GM21381 (cell line): Measurements from ENCODE around the gene FERMT1.
"Not testable (repeated sequence)": the region's sequence is repeated elsewhere in the genome, so short reads cannot be mapped to it uniquely, and the experiment has no call there.

Source experiments
- ATAC-seq: cut with Tn5 transposase; IDR thresholded peaks from one replicate; pipeline ENCODE4 v1.9.1; 2021; ENCODE audit warnings: mild to moderate bottlenecking, moderate library complexity; ENCODE audit not compliant: unreplicated experiment

Gene FERMT1

DNA sequence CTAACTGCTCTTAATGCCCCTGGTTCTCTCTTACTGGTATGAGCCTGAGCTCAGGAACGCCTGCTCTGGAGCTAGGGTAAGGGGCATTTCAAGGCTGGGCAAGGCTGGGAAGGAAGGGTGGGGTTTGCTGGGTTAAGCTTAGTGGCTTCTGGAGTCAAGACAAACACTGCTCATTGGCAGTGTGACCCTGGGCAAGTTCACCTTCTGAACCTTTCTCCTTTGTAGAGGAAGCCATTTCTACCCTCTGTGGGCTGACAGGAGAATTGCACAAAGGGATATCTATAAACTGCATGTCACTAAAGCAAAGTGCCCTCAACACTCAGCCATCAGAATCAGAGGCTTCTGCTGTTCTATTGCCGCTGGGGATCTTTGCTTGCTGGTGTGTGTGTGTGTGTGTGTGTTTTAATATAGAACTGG, 48.7 kb downstream of the FERMT1 start:
- no peak for ATAC-seq

DNA sequence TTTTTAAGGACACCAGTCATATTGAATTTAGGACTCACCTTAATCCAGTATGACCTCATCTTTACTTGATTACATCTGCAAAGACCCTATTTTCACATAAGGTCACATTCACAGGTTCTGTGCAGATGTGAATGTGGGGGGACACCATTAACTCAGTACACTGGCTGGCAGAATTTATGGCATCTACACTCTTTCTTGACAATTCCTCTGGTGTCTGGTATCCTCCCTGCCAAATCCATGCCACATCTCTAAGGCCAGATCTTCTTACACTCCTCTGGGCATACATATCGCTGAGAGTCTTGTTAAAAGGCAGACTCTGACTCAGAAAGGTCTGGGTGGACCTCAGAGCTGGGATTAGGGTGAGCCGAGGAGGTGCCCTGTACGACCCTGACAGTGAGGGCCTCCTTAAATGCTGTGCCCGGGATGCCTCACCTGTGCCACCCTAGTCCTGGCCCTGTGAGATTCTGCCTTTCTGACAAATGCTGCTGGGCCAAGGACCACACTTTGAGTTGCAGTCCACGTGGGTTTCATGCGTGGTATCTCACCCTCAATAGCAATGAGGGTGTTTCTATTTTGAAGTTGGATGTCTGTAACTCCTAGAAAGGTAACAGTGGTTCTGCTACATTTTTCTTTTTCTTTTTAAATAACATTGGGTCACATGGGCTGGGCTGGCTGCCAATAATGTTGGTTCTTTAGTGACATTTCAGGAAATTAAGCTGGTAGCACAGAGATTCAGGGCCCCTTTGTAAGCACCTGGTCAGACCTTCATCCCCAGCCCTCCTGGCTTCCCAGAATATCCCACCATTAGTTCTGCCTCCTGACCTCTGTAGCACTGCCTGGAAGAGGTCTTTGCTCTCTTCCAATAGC, 51.8 kb downstream of the FERMT1 start:
- ATAC-seq, result no peak

DNA sequence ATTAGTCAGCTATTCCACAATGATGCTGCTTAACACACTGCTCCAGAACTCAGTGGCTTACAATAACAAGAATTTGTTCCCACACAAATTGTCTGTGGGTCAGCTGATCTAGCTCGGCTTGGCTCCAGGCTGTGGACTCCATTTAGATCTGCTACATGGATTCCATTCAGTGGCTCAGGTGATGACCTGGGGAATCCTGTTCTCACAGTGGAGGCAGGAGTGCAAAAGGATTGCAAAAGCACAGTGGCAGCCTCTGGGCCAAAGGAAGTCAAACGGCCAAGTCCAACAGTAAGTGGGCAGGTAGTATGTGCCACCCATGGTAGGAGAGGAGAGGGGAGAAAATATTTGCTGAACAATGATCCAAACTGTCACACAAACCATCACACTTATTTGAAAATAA, 53.2 kb downstream of the FERMT1 start:
- no peak for ATAC-seq

DNA sequence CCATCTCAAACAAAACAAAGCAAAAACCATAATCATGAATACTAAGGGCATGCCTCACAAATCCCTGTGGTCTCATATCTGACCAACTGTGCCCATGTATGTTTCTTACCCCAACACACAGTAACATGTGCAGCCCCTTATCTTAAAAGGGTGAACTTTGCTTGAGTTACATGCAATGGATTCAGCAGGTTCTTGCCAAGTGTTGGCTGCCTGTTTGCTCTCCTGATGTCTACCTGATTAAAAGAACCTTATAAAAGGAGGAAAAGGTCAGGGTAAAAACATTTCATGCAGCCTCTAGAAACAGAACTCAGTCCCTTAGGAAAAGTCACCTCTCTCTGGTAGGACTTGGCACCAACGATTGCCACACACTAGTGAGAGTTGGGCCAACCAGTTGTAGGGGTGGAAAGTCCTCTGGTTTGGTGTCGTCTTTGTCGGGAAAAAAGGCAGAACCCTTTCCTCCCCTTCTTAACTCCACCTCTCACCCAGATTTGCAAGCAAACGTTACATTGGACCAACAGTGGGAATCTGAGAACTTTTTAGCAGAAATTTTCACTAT, 55.0 kb downstream of the FERMT1 start:
- no peak for ATAC-seq

DNA sequence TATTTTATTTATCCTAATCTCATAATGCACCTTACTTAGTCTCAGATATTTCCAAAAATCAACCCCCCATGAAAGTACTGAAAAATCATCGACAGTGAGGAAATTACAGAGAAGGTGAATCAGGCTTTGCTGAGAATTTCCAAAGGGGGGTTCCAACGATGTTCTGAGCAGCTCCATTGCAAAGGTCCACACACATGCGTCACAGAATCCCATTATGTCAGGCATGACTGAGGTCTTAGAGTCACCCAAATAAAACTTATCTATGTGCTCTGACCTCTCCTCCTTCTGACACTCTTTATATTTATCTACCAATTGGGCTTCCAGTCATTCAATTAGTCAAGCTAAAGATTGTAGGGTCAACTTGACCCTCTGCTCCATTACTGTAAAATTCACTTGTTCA, 56.2 kb downstream of the FERMT1 start:
- ATAC-seq, result no peak

DNA sequence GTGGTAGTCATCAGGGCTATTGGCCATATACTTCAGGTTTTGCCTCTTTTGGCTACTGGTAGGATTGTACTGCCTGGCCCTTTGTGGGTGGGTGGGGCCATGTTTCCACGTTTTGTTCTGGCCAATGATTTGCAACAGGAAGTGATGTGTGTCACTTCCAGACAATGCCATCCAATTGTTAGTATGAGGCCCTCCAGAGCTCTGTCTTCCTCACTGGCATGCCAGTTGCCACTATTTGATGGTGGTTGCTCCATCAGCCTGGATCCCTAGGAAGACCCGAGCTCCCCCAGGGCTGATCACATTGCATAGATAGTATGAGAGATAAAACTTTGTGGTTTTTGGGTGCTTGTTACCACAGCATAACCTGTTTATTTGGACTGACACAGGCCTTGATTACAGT, 61.3 kb downstream of the FERMT1 start:
- ATAC-seq, result no peak

DNA sequence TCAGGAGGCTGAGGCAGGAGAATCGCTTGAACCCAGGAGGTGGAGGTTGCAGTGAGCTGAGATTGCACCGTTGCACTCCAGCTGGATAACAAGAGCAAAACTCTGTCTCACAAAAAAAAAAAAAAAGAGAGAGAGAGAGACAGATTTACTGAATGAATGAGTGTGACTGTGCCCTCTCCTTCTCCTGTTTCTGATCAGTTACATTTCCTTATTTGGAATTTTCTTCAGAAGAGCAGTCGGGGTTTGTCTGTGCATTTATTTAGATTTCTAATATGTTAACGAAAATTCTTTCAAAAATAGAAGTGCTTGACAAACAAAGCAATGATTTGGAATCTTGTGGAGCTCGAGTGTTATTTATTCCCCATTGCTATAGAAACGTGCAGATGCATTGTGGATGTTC, 62.6 kb downstream of the FERMT1 start:
- ATAC-seq, result no peak

DNA sequence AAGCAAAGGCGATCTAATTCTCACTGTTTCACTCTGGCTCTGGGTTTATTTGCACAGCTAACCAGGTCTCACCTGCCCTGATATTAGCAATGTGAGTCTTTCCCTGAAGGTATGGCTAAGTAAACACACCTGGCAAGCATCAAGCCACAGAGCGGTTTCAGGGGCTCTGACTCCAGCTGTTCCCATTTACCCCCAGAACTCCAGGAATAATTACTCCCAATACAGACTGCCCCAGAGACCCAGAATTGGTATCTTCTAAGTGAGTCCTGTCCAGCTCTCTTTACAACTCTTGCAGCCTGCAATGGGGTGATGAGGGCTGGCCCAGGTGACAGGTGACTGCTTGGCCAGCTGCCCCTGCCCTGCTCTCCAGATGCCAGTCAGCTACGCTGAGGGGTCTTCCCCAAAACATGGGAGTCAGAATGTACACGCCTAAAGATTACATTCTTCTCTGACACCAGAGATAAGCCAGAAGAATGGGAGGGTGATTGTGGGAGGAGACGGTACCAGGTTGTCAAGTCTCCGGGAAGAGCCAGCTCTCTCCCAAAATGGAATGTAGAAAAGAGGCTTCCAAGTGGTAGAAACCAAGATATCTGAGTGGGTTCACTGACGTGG, 64.0 kb downstream of the FERMT1 start:
- ATAC-seq, result no peak

DNA sequence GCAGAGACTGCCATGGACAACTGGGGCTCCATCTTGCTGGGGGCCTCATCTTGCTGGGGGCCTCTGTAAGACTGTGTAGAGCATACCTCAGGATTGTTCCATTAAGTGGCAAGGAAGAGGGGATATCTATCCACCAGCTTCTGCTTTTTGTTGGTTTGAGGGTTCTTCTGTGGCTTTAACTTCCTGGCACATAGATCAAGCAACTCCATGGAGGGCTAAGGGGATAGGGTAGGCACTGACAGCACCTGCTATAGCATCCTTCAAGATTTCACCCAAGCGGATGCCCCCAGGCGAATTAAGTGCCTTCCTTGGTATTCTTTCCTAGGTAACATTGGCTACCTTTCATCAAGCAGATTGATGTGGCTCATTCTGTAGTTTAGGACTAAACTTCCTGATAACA, 65.1 kb downstream of the FERMT1 start:
- no peak for ATAC-seq

DNA sequence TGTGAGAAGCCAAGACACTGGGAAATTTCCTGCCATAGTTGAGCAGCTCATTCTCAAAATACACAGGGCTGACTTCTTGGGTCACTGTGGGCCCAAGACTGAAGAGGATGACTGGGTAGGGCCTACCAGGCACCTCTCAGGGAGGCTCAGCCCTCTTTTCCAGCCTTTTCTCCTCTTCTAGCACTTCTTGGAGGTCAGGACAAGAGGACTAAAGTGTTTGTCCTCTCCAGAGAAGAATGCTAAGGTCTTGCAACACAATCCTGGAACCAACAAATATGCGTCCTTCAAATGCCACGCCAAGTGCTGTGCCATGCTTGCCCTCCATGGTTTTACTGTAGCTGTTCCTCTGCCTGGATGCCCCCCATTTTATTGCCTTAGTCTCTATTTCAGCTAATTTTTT, 65.7 kb downstream of the FERMT1 start:
- no peak for ATAC-seq

DNA sequence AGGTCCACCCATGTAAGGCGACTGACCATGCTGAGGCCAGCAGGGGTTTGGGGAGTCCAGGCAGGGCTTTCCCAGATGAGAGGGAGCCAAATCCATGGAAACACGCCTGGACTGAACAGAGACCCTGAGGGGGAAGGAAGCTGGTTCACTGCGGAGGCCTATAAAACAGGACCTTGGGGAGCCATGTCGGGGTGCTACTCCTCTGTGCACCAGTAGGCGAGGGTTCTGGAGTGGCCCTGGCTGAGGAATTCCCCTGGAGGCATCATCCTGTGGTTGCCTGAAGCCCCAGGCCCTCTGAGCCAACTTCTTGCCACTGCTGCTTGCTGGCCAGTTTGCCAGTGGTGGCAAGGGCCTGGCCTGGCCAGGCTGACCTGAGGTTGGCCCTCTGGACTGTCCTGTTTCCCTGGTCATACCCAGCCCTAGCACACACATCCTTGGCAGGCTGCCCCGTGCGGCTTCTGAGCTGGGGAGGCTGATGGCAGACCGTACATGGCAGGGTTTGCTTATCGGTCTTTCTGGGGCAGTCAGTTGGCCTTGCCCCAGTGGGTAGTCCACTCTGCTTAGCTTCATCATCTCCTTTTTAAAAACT, 66.8 kb downstream of the FERMT1 start:
- no peak for ATAC-seq

DNA sequence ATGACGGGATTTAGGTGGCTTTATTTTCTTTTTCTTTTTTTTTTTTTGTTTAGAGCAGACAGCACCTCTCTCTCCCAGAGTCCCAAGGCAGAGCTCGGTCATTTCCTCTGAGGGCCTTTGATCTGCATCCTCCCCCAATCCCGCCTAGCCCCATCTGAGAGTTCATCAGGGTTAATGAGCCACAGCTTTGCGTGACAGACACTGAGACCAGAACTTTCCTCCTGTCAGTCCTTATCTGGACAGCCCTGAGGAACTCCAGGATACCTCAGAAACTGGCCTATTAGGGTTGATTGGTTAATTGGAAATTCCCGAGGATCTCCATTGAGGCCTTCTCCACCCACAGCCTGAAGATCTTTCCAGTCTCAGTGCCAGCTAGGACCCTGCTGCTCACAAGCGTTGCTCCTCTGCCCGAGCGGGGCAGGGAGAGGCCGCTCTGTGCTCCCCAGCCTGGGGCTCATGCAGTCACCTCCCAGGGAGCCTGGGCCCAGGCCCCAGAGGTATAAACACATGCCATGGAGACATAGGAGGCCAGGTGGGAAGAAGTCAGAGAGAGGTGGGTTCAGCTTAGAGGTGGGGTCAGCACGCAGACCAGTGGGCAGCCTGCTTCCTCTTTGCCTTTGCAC, 67.6 kb downstream of the FERMT1 start:
- no peak for ATAC-seq

DNA sequence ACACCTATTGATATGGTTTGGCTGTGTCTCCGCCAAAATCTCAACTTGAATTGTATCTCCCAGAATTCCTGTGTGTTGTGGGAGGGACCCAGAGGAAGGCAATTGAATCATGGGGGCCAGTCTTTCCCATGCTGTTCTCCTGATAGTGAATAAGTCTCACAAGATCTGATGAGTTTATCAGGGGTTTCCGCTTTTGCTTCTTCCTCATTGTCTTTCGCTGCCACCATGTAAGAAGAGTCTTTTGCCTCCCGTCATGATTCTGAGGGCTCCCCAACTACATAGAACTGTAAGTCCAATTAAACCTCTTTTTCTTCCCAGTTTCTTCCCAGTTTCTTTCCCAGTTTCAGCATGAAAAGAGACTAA, 68.2 kb downstream of the FERMT1 start:
- ATAC-seq, result not testable (repeated sequence)

DNA sequence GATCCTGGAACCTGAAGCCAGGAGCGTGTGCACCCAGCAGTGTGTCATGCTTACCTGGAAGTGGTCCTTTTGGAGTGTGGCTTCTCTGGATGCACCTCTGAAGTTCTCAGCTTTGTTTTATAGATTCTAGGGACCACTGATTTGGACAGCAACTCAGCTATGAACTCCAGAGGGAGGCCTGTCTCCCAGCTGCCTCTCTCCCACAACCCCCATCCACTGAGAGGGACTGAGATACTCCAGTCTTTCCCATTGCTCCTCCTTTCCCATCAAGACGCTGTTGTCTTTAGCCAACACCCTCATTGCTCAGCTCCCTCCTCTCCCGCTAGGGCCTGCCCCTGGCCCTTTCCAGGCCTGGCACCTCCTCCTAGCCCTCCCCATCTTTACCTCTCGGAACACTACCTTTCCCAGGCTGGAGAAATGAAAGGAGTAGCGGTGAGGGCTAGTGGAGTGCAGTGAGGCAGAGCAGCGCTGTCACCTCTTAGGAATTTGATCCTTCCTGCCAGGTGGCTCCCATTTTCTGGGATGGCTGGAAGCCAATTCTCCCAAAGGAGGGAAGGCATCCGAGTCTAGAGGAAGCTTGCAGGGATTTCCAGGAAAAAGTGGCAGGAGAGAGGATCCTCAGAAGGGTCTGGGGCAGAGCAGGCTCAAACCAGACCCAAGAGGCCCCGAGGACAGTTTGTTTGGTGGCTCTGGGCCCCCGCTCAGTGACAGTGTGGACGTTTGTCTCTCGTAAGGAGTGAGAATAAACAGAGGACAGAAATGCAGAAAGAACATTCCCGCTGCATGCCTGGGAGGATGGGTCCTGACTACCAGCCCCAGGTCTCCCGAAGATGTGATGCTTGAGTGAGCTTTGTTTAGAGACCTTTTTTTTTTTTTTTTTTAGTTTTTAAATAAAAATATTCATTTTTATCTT, 68.8 kb downstream of the FERMT1 start, which contains the start of gene LRRN4:
TSS of gene LRRN4 (minus strand) at position 285 of the 913 bp plus-strand sequence. CDS start 1,261 bp downstream, outside the sequence.
- ATAC-seq, result no peak

DNA sequence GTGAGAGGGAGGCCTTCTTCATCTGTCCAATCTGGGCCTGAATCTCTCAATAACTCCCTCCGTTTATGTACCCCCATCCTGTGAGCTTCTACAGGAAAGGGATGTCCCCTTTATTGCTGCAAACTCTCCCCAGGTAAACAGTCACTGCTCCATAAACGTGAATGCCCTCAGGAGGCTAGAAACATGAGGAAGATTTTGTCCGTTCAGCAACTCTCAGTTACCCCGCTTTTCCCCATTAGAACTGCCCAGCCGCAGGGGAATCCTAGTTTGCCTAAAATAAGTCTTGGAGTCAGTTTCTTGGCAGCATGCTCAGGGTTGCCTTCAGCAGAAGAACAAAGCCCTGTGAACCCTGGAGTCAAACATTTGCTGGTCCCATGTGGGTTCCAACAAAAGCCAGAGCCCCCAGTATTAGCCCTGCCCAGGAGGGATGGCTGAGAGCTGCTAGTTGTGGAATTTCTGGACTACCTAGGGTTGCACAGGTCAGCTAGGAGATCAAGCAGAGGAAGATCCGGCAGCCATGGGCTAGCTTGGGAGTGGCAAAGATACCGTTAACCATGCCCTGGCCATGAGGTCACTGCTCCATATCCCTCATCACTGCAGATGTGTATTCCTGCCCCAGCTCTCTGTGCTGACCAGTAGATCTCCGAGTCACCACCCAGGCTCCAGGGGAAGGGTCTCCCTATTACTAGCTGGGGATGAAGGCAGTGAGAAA, 69.6 kb downstream of the FERMT1 start:
- ATAC-seq, result no peak

DNA sequence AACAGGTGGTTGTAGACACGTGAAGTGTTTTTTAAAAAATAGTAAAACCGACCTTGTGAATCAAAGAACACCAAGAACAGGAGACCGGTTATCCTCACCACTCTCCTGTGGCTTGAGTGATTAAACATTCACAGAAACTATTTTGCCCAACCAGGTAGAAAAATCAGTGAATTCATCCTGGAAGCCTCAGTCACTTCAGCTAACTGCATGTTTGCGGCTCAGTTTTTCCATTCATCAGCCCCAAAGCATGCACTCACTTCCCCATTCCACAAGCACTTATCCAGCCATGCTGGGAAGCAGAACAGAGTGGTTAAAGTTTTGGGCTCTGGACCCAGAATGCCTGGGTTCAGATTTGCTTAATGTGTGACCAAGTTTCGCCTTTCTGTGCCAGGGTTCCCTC, 71.3 kb downstream of the FERMT1 start:
- ATAC-seq, result no peak

DNA sequence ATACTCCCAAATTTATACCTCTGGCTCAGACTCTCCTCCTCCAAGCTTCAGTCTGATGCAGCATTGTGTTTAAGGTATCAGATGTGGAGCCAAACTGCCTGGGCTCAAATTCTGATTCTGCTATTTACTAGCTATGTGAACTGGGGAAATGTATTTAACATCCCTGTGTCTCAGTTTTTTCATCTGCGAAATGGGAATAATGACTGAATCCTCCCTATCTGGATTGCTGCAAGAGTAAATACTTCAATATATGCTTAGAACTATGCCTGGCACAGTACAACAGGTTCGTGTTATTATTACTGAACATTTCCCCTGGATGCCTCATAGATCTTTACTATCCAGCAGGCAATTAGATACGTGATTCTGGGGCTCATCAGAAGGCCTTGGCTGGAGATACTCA, 74.4 kb downstream of the FERMT1 start:
- no peak for ATAC-seq

DNA sequence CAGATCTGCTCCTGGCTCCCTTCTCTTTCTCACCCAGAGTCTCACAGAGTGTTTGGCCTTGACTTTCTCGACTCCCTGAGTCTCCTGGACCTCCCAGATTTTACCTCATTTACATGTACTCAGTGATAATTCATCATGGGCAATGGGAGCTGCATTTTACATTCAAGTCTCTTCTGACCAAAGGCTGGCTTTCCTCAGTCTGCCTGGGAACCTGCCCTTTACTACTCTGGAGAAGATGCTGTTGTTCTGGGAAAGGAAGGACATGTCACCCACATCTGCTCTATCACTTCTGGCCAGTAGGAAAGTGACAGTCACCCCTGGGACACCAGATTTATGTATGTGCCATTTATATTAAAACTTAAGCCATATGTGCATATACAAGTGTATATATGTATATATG, 76.4 kb downstream of the FERMT1 start:
- no peak for ATAC-seq

DNA sequence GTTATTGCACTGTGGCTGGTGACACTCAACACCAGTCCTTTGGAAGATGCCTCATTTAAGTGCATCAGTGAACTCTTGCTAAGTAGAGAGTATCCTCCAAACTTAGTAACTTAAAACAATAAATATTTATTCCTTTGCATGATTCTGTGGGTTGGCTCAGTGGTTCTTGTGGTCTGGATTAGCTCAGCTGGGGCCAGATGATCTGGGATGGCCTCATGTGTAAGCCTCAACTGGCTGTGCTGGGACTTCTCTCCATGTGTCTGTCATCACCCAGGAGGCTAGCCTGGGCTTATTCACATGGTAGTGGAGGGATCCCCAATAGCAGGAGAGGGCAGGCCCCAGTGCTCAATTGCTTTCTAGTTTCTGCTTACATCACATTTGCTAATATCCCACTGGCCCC, 77.3 kb downstream of the FERMT1 start:
- no peak for ATAC-seq

DNA sequence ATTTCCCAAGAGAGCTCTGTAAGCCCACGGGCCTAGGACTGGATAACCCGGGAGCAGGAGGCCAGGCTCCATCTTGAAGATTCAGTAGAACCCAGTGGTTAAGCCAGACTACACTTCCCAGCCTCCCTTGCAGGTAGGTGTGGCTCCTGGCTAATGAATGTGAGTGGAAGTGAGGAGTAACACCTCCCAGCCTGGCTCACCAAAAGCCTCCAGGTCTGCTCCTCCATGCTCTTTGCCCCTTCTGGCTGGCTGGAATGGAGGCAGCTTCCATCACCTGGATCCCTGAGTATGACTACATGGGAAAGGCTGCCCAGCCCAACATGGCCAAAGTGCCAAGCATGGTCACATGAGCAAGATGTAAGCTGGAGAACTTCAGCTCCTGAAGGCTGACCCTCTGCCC, 78.7 kb downstream of the FERMT1 start:
- ATAC-seq, result no peak
